Prostate gland (tissue), 2 donors: Measurements from ENCODE around the gene AUTS2. TPM values are rescaled to one million over a fixed set of nuclear protein-coding genes. Genes with fewer than 3 reads are reported as not detected.

Experiments used
- DNase-seq: peaks from one replicate; pipeline ENCODE4 v3.0.0-alpha.2; 2019; ENCODE audit warnings: low spot score
- H3K27ac ChIP-seq, 2 donors: fragments of 200-600 bp; sonication (generic); 2 replicates each; pipeline ENCODE4 v1.5.1; 2017 to 2019
- H3K27me3 ChIP-seq: fragments of 200-600 bp; sonication (generic); replicated peaks from 2 replicates; pipeline ENCODE4 v1.5.1; 2019; ENCODE audit not compliant: insufficient read depth
- H3K36me3 ChIP-seq, 2 donors: fragments of 200-600 bp; sonication (generic); 1 replicate in 1 of 2; 2 replicates in 1 of 2; pipeline versions ENCODE4 v1.5.1 to v1.8.1; 2017 to 2019
- H3K4me1 ChIP-seq: fragments of 200-600 bp; sonication (generic); replicated peaks from 2 replicates; pipeline ENCODE4 v1.5.1; 2019
- H3K4me3 ChIP-seq, 2 donors: fragments of 200-600 bp; sonication (generic); 2 replicates each; pipeline ENCODE4 v1.5.1; 2017 to 2019
- H3K9me3 ChIP-seq: fragments of 200-600 bp; sonication (generic); 2 replicates; pipeline ENCODE4 v1.5.1; 2017
- CTCF ChIP-seq, 4 experiments: fragments of 200-600 bp in 2 of 4; fragments of 450-650 bp in 2 of 4; sonication (generic) in 2 of 4; IDR thresholded peaks; 1 replicate in 3 of 4; 2 replicates in 1 of 4; pipeline ENCODE4 v1.5.1; 2016 to 2019; ENCODE audit warnings: antibody characterized with exemption in 4 of 4, mild to moderate bottlenecking in 2 of 4, moderate library complexity in 2 of 4
- POLR2A ChIP-seq: fragments of 450-650 bp; IDR thresholded peaks from one replicate; pipeline ENCODE4 v1.6.1; 2016; ENCODE audit warnings: antibody characterized with exemption, mild to moderate bottlenecking
- POLR2AphosphoS5 ChIP-seq: sonication (generic); formaldehyde crosslinking; IDR thresholded peaks from one replicate; pipeline ENCODE4 v1.6.1; 2017; ENCODE audit warnings: antibody characterized with exemption
- WGBS: methylation state at CpG from one replicate; pipeline ENCODE4 v1.1.5; 2018; 5-methylcytosine and 5-hydroxymethylcytosine counted together
- intact Hi-C: fragments of 100-400 bp; cut with DNase I; formaldehyde crosslinking; loops from one replicate; pipeline ENCODE4 v1.14.2; 2022
- total RNA-seq, 2 donors: library from RNA; depleted of rRNA; stranded (reverse); fragments of >200 nt; gene quantifications; one replicate each; pipeline ENCODE4 v1.1.0, GENCODE V29; 2016

Gene AUTS2
- total RNA-seq, 2 donors from 2014 or later, result 25.0 to 55.2 TPM

GRCh38 chr7:69882269-69882668 is 284.0 kb downstream of the AUTS2 start:
- H3K4me3 ChIP-seq, result no peak overlapping the region
- DNase-seq, result no peak
- no peaks in the 10 kb centered on the region for H3K27me3 ChIP-seq
- H3K36me3 ChIP-seq, result no peaks in the 10 kb centered on the region
- intact Hi-C loops, result no loop called here
- TF ChIP-seq POLR2AphosphoS5 (no peak), POLR2A (no peak), CTCF (IDR thresholded peaks at IDR 0.05) (no peak)
- 90% methylated on average over 1 of the region's 1 CpG for WGBS
- H3K4me1 ChIP-seq, result no peaks in the 10 kb centered on the region
- H3K27ac ChIP-seq, result no peak overlapping the region
- H3K9me3 ChIP-seq, result no peaks in the 10 kb centered on the region

GRCh38 chr7:69883399-69883891 is 285.2 kb downstream of the AUTS2 start:
- WGBS, result 92% methylated on average over 7 of the region's 7 CpGs
- intact Hi-C loops, result no loop called here
- TF ChIP-seq CTCF (IDR thresholded peaks at IDR 0.05), result no peak
- TF ChIP-seq POLR2AphosphoS5, result no peak
- TF ChIP-seq POLR2A, result no peak

GRCh38 chr7:69885431-69885830 is 287.2 kb downstream of the AUTS2 start:
- H3K9me3 ChIP-seq, result no peaks in the 10 kb centered on the region
- intact Hi-C loops, result no loop called here
- H3K27ac ChIP-seq, result no peak overlapping the region
- no peaks in the 10 kb centered on the region for H3K27me3 ChIP-seq
- TF ChIP-seq POLR2A (no peak), POLR2AphosphoS5 (no peak), CTCF (IDR thresholded peaks at IDR 0.05) (no peak)
- no peaks in the 10 kb centered on the region for H3K36me3 ChIP-seq
- no peak for DNase-seq
- no peaks in the 10 kb centered on the region for H3K4me1 ChIP-seq
- no peak overlapping the region for H3K4me3 ChIP-seq
- WGBS, result 49% methylated on average over 3 of the region's 3 CpGs

More at GRCh38 chr7:69883399-69883891, 285.2 kb downstream of the AUTS2 start:
- H3K9me3 ChIP-seq, result no peaks in the 10 kb centered on the region
- H3K27ac ChIP-seq, result no peak overlapping the region
- DNase-seq, result no peak
- no peaks in the 10 kb centered on the region for H3K4me1 ChIP-seq
- H3K27me3 ChIP-seq, result no peaks in the 10 kb centered on the region
- H3K4me3 ChIP-seq, result no peak overlapping the region
- H3K36me3 ChIP-seq, result no peaks in the 10 kb centered on the region

- intact Hi-C loops, result no loop called here
- 85% methylated on average over 6 of the region's 6 CpGs for WGBS
- TF ChIP-seq POLR2A, result no peak
- TF ChIP-seq POLR2AphosphoS5, result no peak
- no peak for TF ChIP-seq CTCF (IDR thresholded peaks at IDR 0.05)
- no peaks in the 10 kb centered on the region for H3K9me3 ChIP-seq
- H3K36me3 ChIP-seq, result no peaks in the 10 kb centered on the region
- no peak for DNase-seq
- H3K27ac ChIP-seq, result no peak overlapping the region
- H3K27me3 ChIP-seq, result no peaks in the 10 kb centered on the region
- H3K4me1 ChIP-seq, result no peaks in the 10 kb centered on the region
- H3K4me3 ChIP-seq, result no peak overlapping the region
These were observed 291.2 kb downstream of the AUTS2 start for GRCh38 chr7:69889338-69889975.

- no peaks in the 10 kb centered on the region for H3K27me3 ChIP-seq
- 67% methylated on average over 6 of the region's 6 CpGs for WGBS
- no peaks in the 10 kb centered on the region for H3K36me3 ChIP-seq
- H3K9me3 ChIP-seq, result no peaks in the 10 kb centered on the region
- H3K27ac ChIP-seq, result no peak overlapping the region
- no peak overlapping the region for H3K4me3 ChIP-seq
- no peaks in the 10 kb centered on the region for H3K4me1 ChIP-seq
- no peak for DNase-seq
- intact Hi-C loops, result no loop called here
- TF ChIP-seq CTCF (IDR thresholded peaks at IDR 0.05), result no peak
- TF ChIP-seq POLR2A, result no peak
- no peak for TF ChIP-seq POLR2AphosphoS5
These were observed 291.7 kb downstream of the AUTS2 start for GRCh38 chr7:69889976-69890351.
